ENCODE measurements around the gene CCDC63.
"Not testable (repeated sequence)": the region's sequence is repeated elsewhere in the genome, so short reads cannot be mapped to it uniquely, and the experiment has no call there.

DNA sequence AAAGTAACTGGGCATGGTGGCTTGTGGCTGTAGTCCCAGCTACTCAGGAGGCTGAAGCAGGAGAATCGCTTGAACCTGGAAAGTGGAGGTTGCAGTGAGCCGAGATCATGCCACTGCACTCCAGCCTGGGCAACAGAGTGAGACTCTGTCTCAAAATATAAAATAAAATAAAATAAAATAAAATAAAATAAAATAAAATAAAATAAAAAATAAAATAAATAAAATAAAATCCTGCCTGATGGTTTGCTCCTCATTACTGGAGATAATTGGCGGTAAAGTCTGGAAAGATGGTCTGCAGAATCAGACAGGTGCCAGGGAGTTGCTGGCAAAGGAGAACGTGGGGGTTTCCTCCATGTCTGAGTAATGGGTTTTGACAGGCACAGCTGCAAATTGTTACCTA, 11.2 kb downstream of the CCDC63 start:
- TF ChIP-seq, protein P1, sequence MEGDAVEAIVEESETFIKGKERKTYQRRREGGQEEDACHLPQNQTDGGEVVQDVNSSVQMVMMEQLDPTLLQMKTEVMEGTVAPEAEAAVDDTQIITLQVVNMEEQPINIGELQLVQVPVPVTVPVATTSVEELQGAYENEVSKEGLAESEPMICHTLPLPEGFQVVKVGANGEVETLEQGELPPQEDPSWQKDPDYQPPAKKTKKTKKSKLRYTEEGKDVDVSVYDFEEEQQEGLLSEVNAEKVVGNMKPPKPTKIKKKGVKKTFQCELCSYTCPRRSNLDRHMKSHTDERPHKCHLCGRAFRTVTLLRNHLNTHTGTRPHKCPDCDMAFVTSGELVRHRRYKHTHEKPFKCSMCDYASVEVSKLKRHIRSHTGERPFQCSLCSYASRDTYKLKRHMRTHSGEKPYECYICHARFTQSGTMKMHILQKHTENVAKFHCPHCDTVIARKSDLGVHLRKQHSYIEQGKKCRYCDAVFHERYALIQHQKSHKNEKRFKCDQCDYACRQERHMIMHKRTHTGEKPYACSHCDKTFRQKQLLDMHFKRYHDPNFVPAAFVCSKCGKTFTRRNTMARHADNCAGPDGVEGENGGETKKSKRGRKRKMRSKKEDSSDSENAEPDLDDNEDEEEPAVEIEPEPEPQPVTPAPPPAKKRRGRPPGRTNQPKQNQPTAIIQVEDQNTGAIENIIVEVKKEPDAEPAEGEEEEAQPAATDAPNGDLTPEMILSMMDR (conservative IDR thresholded peaks at IDR 0.05 in 1 of 2, IDR thresholded peaks at IDR 0.05 in 1 of 2; ENCODE audit: low read depth in 1 of 2, low read length in 2 of 2): not testable (repeated sequence)
- TF ChIP-seq EZH2 (IDR thresholded peaks at IDR 0.05; ENCODE audit: low read length, missing control alignments): not testable (repeated sequence)

All from fibroblast of lung (primary cell).